Natural killer cell (primary cell): ENCODE data around the gene HLA-DMA. TPM values are rescaled to one million over a fixed set of nuclear protein-coding genes. Genes with fewer than 3 reads are reported as not detected.

ENCODE experiments used
- ATAC-seq, 3 donors: fragments of 150-1000 bp in 2 of 3; fragments of 200-7000 bp in 1 of 3; cut with Tn5 transposase; 1 replicate in 1 of 3; 2 replicates in 2 of 3; pipeline ENCODE4 v1.10.0; 2021; ENCODE audit warnings: mild to moderate bottlenecking in 2 of 3, moderate library complexity in 2 of 3
- DNase-seq, 2 donors: peaks; one replicate each; pipeline versions ENCODE4 v3.0.0 to v3.0.0-alpha.2; 2013 to 2021; ENCODE audit warnings: mixed read lengths in 1 of 2
- H3K27ac ChIP-seq: one replicate; pipeline ENCODE4 v1.5.1; 2013; ENCODE audit warnings: mild to moderate bottlenecking, low read length
- H3K27me3 ChIP-seq: one replicate; pipeline ENCODE4 v1.6.1; 2013; ENCODE audit warnings: low read length; ENCODE audit not compliant: control insufficient read depth, insufficient read depth
- H3K36me3 ChIP-seq: one replicate; pipeline ENCODE4 v1.6.1; 2013; ENCODE audit warnings: low read length; ENCODE audit not compliant: control insufficient read depth, insufficient read depth
- H3K4me1 ChIP-seq: one replicate; pipeline ENCODE4 v1.6.1; 2013; ENCODE audit warnings: low read length; ENCODE audit not compliant: control insufficient read depth, insufficient read depth
- H3K4me3 ChIP-seq: one replicate; pipeline ENCODE4 v1.5.1; 2013; ENCODE audit warnings: low read length
- H3K9me3 ChIP-seq: one replicate; pipeline ENCODE4 v1.6.1; 2013; ENCODE audit warnings: low read length; ENCODE audit not compliant: control insufficient read depth, insufficient read depth
- H3K27ac Mint-ChIP-seq, 2 donors: one replicate each; pipeline ENCODE4 v1.8.0; 2022; ENCODE audit warnings: mild to moderate bottlenecking in 2 of 2, mixed read lengths in 2 of 2, moderate library complexity in 1 of 2
- H3K27me3 Mint-ChIP-seq, 2 donors: one replicate each; pipeline ENCODE4 v1.8.0; 2022; ENCODE audit warnings: low read depth in 2 of 2, mixed read lengths in 2 of 2
- H3K36me3 Mint-ChIP-seq: one replicate; pipeline ENCODE4 v1.8.0; 2022; ENCODE audit warnings: mixed read lengths
- H3K4me1 Mint-ChIP-seq, 2 donors: one replicate each; pipeline ENCODE4 v1.8.0; 2022; ENCODE audit warnings: mixed read lengths in 2 of 2
- H3K4me3 Mint-ChIP-seq: one replicate; pipeline ENCODE4 v1.8.0; 2022; ENCODE audit warnings: mild to moderate bottlenecking, moderate library complexity, mixed read lengths
- H3K9me3 Mint-ChIP-seq, 2 donors: one replicate each; pipeline ENCODE4 v1.8.0; 2022; ENCODE audit warnings: mixed read lengths in 2 of 2
- CTCF ChIP-seq: fragments of 200-600 bp; IDR thresholded peaks from one replicate; pipeline ENCODE4 v1.8.0; 2022; ENCODE audit warnings: antibody characterized with exemption
- WGBS: methylation state at CpG from one replicate; pipeline ENCODE4 v1.1.7; 2013; ENCODE audit warnings: missing lambda C conversion rate; ENCODE audit not compliant: insufficient coverage; 5-methylcytosine and 5-hydroxymethylcytosine counted together
- intact Hi-C: fragments of 100-400 bp; cut with micrococcal nuclease; formaldehyde crosslinking; loops from one replicate; pipeline ENCODE4 v1.14.2; 2022
- total RNA-seq, 4 donors: library from RNA; stranded (reverse); fragments of 120-200 nt in 1 of 4; gene quantifications; one replicate each; pipeline versions ENCODE4 v1.2.3 to v1.2.4, GENCODE V29; 2013 to 2022

The HLA-DMA gene
- total RNA-seq, 3 donors from 2014 or later (not counting 1 experiment from before 2014, with no cell fraction given): 39.2 to 57.5 (median 48.1) TPM

GRCh38 chr6:32947552-32948465 is 5.1 kb downstream of the HLA-DMA start:
- no peaks in the 10 kb centered on the region for H3K9me3 ChIP-seq
- H3K27me3 ChIP-seq: no peaks in the 10 kb centered on the region
- Mint-ChIP-seq H3K4me3 (no peak overlapping the region), H3K9me3 (no peaks in the 10 kb centered on the region), H3K4me1 (peaks cover 45 to 46% of the 10 kb centered on the region in 2 donors), H3K27me3 (no peaks in the 10 kb centered on the region), H3K36me3 (no peaks in the 10 kb centered on the region), H3K27ac (no peak overlapping the region)
- peaks cover 58% of the 10 kb centered on the region for H3K4me1 ChIP-seq
- WGBS: 77% methylated on average over 9 of the region's 11 CpGs
- intact Hi-C loops: loop anchor here (10.0 kb wide), 1 partner anchor 263 kb away; no protein-coding TSS in a partner anchor
- no peak overlapping the region for H3K27ac ChIP-seq
- peak in 1 of 2 donors; percentile 78 for DNase-seq
- no peak for TF ChIP-seq CTCF
- no peak overlapping the region for H3K4me3 ChIP-seq
- peak in 1 of 3 donors; percentile 27 for ATAC-seq
- H3K36me3 ChIP-seq: no peaks in the 10 kb centered on the region

- Mint-ChIP-seq H3K4me3 (no peak overlapping the region), H3K27me3 (no peaks in the 10 kb centered on the region), H3K4me1 (peaks cover 46 to 47% of the 10 kb centered on the region in 2 donors), H3K36me3 (no peaks in the 10 kb centered on the region), H3K9me3 (no peaks in the 10 kb centered on the region), H3K27ac (peak overlapping the region; percentile 1 to 98)
- ATAC-seq (no peak), DNase-seq (no peak)
- no peak for TF ChIP-seq CTCF
- intact Hi-C loops: loop anchor here (10.0 kb wide), 1 partner anchor 262 kb away; no protein-coding TSS in a partner anchor
- H3K27ac ChIP-seq: no peak overlapping the region
- H3K27me3 ChIP-seq: no peaks in the 10 kb centered on the region
- peaks cover 60% of the 10 kb centered on the region for H3K4me1 ChIP-seq
- H3K4me3 ChIP-seq: no peak overlapping the region
- no peaks in the 10 kb centered on the region for H3K36me3 ChIP-seq
- no peaks in the 10 kb centered on the region for H3K9me3 ChIP-seq
These were observed 6.0 kb downstream of the HLA-DMA start for GRCh38 chr6:32946893-32947292.

GRCh38 chr6:32945953-32946352 is 6.9 kb downstream of the HLA-DMA start:
- H3K4me3 ChIP-seq: no peak overlapping the region
- H3K27me3 ChIP-seq: no peaks in the 10 kb centered on the region
- Mint-ChIP-seq H3K27ac (peak overlapping the region; percentile 92 to 98), H3K27me3 (no peaks in the 10 kb centered on the region), H3K4me1 (peaks cover 55 to 57% of the 10 kb centered on the region in 2 donors), H3K9me3 (no peaks in the 10 kb centered on the region), H3K36me3 (no peaks in the 10 kb centered on the region), H3K4me3 (peak overlapping the region; percentile 49)
- peak overlapping the region; percentile 82 for H3K27ac ChIP-seq
- H3K9me3 ChIP-seq: no peaks in the 10 kb centered on the region
- TF ChIP-seq CTCF: no peak
- ATAC-seq (no peak), DNase-seq (peak in 1 of 2 donors; percentile 1)
- intact Hi-C loops: loop anchor here (10.0 kb wide), 1 partner anchor 261 kb away; no protein-coding TSS in a partner anchor
- peaks cover 64% of the 10 kb centered on the region for H3K4me1 ChIP-seq
- no peaks in the 10 kb centered on the region for H3K36me3 ChIP-seq
